ENCODE data around the gene MAF.

GRCh38 chr16:79573884-79574283 is 26.7 kb downstream of the MAF start:
- TF ChIP-seq, protein P1, sequence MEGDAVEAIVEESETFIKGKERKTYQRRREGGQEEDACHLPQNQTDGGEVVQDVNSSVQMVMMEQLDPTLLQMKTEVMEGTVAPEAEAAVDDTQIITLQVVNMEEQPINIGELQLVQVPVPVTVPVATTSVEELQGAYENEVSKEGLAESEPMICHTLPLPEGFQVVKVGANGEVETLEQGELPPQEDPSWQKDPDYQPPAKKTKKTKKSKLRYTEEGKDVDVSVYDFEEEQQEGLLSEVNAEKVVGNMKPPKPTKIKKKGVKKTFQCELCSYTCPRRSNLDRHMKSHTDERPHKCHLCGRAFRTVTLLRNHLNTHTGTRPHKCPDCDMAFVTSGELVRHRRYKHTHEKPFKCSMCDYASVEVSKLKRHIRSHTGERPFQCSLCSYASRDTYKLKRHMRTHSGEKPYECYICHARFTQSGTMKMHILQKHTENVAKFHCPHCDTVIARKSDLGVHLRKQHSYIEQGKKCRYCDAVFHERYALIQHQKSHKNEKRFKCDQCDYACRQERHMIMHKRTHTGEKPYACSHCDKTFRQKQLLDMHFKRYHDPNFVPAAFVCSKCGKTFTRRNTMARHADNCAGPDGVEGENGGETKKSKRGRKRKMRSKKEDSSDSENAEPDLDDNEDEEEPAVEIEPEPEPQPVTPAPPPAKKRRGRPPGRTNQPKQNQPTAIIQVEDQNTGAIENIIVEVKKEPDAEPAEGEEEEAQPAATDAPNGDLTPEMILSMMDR (IDR thresholded peaks at IDR 0.05 in 4 of 5, conservative IDR thresholded peaks at IDR 0.05 in 1 of 5) = no peak
- TF ChIP-seq POLR2A (IDR thresholded peaks at IDR 0.05) = no peak
